D721Med (cell line): ENCODE data around the gene BEND6.

Experiments used
- DNase-seq: peaks from one replicate; pipeline ENCODE4 v3.0.0; 2011; ENCODE audit warnings: low spot score; ENCODE audit not compliant: insufficient read length
- FAIRE-seq: peaks from 2 replicates; lab custom pipeline; 2011; peaks lifted over from hg19 to GRCh38; lab: Jason Lieb, UNC
- TF ChIP-seq, protein P1 (sequence below): IDR thresholded peaks from 2 replicates; pipeline ENCODE4 v1.5.1; 2012; ENCODE audit warnings: mild to moderate bottlenecking, control low read depth; ENCODE audit not compliant: insufficient read depth; ENCODE audit errors: missing control alignments

BEND6 gene

DNA sequence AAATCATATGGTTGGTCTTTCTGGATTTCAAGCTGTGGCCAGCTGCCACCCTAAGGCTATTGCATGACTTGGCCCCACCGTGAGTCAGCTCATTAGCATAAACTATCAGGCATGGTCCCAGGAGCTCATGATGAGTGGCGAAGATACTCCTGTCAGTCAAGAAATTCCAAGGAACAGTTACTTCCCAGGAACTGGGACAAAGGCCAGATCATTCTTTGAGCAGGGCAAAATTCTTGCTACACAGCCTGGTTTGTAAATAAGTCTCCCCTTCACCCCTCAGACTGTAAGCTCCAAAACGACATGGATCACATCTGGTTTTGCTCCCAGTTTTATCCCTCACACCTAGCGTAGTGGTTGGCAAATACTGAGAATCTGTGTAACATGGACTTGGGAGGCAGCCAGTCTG, 58.6 kb downstream of the BEND6 start:
- FAIRE-seq (no peak), DNase-seq (no peak)
- TF ChIP-seq, protein P1, sequence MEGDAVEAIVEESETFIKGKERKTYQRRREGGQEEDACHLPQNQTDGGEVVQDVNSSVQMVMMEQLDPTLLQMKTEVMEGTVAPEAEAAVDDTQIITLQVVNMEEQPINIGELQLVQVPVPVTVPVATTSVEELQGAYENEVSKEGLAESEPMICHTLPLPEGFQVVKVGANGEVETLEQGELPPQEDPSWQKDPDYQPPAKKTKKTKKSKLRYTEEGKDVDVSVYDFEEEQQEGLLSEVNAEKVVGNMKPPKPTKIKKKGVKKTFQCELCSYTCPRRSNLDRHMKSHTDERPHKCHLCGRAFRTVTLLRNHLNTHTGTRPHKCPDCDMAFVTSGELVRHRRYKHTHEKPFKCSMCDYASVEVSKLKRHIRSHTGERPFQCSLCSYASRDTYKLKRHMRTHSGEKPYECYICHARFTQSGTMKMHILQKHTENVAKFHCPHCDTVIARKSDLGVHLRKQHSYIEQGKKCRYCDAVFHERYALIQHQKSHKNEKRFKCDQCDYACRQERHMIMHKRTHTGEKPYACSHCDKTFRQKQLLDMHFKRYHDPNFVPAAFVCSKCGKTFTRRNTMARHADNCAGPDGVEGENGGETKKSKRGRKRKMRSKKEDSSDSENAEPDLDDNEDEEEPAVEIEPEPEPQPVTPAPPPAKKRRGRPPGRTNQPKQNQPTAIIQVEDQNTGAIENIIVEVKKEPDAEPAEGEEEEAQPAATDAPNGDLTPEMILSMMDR, result no peak

DNA sequence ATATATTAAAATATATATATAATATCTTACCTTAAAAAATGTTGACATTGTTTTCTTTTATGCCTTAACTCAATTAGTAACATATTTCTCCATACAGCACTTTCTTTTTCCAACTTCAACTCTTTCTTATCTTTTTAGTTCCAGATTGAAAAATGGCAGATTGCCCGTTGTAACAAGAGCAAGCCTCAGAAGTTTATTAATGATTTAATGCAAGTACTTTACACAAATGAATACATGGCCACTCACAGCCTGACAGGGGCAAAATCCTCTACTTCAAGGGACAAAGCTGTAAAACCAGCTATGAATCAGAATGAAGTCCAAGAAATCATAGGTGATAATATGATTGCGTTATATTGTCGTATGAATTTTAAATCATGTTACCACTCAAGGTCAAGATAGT, 62.2 kb downstream of the BEND6 start:
- TF ChIP-seq, protein P1, result no peak
- no peak for DNase-seq
- no peak for FAIRE-seq

DNA sequence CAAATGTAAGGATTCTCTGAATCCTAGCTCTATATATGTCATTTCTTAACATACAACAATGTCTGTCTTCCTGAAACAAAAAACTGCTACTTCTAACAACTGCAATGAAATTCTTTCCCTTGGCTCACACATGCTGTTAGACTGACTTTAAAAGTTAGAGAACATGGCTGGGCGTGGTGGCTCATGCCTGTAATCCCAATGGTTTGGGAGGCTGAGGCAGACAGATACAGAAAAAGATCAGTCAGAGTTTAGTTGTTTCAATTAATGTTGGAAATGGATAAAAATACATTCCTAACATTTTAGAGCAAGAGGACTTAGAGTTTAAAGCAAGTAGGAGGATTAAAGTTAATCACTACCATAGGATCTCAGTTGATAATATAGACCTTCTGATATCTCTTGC, 62.9 kb downstream of the BEND6 start:
- TF ChIP-seq, protein P1, result no peak
- no peak for FAIRE-seq
- DNase-seq, result no peak

DNA sequence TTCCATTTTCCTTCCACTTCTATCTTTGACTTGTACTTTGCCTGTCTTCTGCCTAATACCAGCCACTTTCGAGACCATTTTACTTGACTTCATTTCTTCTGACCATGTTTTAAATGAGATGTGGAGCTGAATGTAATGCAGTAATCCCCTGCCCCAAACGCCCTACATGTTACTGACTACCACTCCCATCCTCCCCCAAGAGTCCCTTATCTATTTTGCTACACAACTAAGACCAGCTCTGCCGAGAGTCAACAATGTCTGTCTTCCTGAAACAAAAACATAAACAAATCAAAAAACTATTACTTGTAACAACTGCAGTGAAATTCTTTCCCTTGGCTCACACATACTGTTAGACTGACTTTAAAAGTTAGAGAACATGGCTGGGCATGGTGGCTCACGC, 64.5 kb downstream of the BEND6 start:
- TF ChIP-seq, protein P1, result no peak
- FAIRE-seq (no peak), DNase-seq (no peak)

DNA sequence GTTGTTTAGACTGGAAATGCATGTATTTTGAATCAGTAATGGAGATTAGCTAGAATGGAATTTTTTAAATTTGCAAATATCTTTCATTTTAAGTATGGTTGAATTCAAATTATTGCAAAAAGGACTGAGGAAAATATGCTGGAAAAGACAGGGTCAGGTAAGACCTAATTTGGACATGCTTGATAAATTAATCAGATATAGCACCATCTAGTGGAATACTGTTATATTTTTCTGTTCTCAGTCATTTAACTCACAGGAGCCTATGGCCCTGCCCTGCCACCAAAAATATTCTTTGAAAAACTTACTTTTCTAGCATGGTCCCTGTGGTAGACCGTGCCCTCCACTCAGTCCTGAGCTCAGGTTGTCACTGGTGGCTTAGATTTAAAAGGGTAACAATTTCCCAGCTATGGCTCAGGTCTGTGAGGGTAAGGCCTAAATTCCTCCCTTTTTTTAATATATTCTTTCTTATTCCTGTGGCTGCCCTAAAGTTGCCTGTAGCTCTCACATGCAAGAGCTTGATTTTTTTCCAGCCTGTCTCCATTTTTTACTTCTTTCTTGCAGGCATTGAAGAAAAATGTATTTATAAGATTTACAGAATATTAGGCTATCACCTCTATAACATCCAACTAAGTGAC, 66.3 kb downstream of the BEND6 start:
- FAIRE-seq (peak; percentile 29), DNase-seq (no peak)
- TF ChIP-seq, protein P1, result peak; percentile 57

DNA sequence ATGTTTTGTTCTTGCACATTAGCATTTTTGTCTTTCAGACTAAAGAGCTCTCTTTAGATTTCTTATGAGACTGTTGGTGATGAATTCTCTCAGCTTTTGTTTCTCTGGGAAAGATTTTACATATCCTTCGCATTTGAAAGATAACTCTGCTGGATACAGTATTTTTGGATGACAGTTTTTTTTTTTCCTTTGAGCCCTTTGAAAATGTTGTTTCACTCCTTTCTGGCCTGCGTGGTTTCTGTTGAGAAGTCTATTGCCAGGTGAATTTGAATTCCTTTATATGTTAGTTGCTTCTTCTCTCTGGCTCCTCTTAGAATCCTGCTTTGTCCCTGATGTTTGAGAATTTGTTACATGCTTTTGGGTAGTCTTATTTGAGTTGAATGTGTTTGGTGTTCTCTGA, 69.4 kb downstream of the BEND6 start:
- DNase-seq (no peak), FAIRE-seq (no peak)
- TF ChIP-seq, protein P1, result no peak

DNA sequence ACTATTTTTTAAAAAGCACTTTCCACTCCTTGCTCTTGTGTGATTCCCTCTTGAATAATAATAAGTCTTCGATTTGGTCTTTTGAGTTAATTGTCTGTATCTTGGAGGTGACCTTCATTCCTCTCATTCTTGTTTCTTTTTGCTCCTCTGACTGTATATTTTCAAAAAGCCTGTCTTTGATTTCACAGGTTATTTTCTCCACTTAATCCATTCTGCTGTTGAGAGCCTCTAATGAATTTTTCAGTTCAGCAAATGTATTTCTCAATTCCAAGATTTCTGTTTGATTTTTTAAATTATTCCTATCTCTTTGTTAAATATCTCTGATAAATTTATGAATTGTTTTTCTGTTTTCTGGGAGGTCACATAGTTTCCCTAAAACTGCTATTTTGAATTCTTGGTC, 69.9 kb downstream of the BEND6 start:
- FAIRE-seq (no peak), DNase-seq (no peak)
- TF ChIP-seq, protein P1, result no peak
